ENCODE measurements around the gene GTSF1L.

Gene GTSF1L

GRCh38 chr20:43715511-43715910 lies 11.3 kb downstream of the GTSF1L start:
- DNase-seq: no peak

- no peak for DNase-seq
These were observed 11.8 kb downstream of the GTSF1L start for GRCh38 chr20:43715044-43715443.

- DNase-seq: no peak
These were observed 15.6 kb downstream of the GTSF1L start for GRCh38 chr20:43711098-43711654.

- no peak for DNase-seq
These were observed 16.3 kb downstream of the GTSF1L start for GRCh38 chr20:43710370-43711044.

GRCh38 chr20:43702502-43702901 lies 24.3 kb downstream of the GTSF1L start:
- no peak for DNase-seq

GRCh38 chr20:43700627-43701026 lies 26.2 kb downstream of the GTSF1L start:
- no peak for DNase-seq

GRCh38 chr20:43699941-43700565 lies 26.7 kb downstream of the GTSF1L start:
- peak; percentile 16 for DNase-seq

- DNase-seq: no peak
These were observed 31.2 kb downstream of the GTSF1L start for GRCh38 chr20:43695571-43695970.

GRCh38 chr20:43694763-43695162 lies 32.0 kb downstream of the GTSF1L start:
- DNase-seq: no peak

- peak; percentile 23 for DNase-seq
These were observed 34.8 kb downstream of the GTSF1L start for GRCh38 chr20:43691928-43692524.

- no peak for DNase-seq
These were observed 35.7 kb downstream of the GTSF1L start for GRCh38 chr20:43690943-43691598.

- no peak for DNase-seq
These were observed 37.6 kb downstream of the GTSF1L start for GRCh38 chr20:43689165-43689564.

- DNase-seq: no peak
These were observed 40.0 kb downstream of the GTSF1L start for GRCh38 chr20:43686820-43687219.

- DNase-seq: no peak
These were observed 44.4 kb downstream of the GTSF1L start for GRCh38 chr20:43682446-43682845.

GRCh38 chr20:43681991-43682410 lies 44.8 kb downstream of the GTSF1L start:
- no peak for DNase-seq

- DNase-seq: no peak
These were observed 45.3 kb downstream of the GTSF1L start for GRCh38 chr20:43681468-43681942.

- no peak for DNase-seq
These were observed 45.8 kb downstream of the GTSF1L start for GRCh38 chr20:43680981-43681380.

GRCh38 chr20:43676368-43676767 lies 50.4 kb downstream of the GTSF1L start:
- DNase-seq: no peak

Measured in NK-92 treated with Interleukin-12 subunit alpha and Interleukin-12 subunit beta, amount 100 ng/mL, for 24 hours (cell line).